IMR-90 (cell line): Measurements from ENCODE around the gene HSD3B2. TPM values are rescaled to one million over a fixed set of nuclear protein-coding genes. Genes with fewer than 3 reads are reported as not detected.

Source experiments
- ATAC-seq: fragments of 200-7000 bp; cut with Tn5 transposase; 2 replicates; pipeline ENCODE4 v1.9.1; 2020; ENCODE audit warnings: low read depth, mild to moderate bottlenecking, moderate library complexity
- BruUV-seq: library from RNA; stranded (reverse); fragments of 400-500 nt; replicated peaks from 2 replicates; lab custom pipeline; 2021; lab: Mats Ljungman, UMichigan
- CTCF ChIA-PET: fragments of 300-600 bp; formaldehyde crosslinking; extraction: SDS; loops from one replicate; lab custom pipeline; 2021; ENCODE audit warnings: antibody characterized with exemption; lab: Yijun Ruan, JAX
- POLR2A ChIA-PET: fragments of 300-600 bp; sonication (Branson Sonifier 250); formaldehyde crosslinking; loops from one replicate; lab custom pipeline; 2022; ENCODE audit warnings: antibody characterized with exemption; ENCODE audit not compliant: unreplicated experiment; lab: Charles Lee
- DNase-seq: peaks from one replicate; pipeline ENCODE4 v3.0.0; 2013
- H2AFZ ChIP-seq: replicated peaks from 2 replicates; pipeline ENCODE3; 2013; ENCODE audit warnings: low read length, mild to moderate bottlenecking; ENCODE audit not compliant: poor library complexity
- H2AK5ac ChIP-seq: 2 replicates; pipeline ENCODE4 v1.6.1; 2013; ENCODE audit warnings: low read depth, low read length, inconsistent platforms
- H2AK9ac ChIP-seq: replicated peaks from 2 replicates; pipeline ENCODE3; 2013; ENCODE audit warnings: mild to moderate bottlenecking, low read depth, low read length, moderate library complexity; ENCODE audit not compliant: poor library complexity
- H2BK120ac ChIP-seq: 2 replicates; pipeline ENCODE4 v1.6.1; 2013; ENCODE audit warnings: low read depth, low read length, inconsistent platforms
- H2BK15ac ChIP-seq: 3 replicates; pipeline ENCODE4 v1.6.1; 2013; ENCODE audit warnings: low read depth, low read length, inconsistent platforms
- H2BK20ac ChIP-seq: 2 replicates; pipeline ENCODE4 v1.6.1; 2013; ENCODE audit warnings: low read depth, mild to moderate bottlenecking, inconsistent platforms, low read length, moderate library complexity
- H2BK5ac ChIP-seq: 2 replicates; pipeline ENCODE4 v1.6.1; 2013; ENCODE audit warnings: mild to moderate bottlenecking, low read depth, low read length, inconsistent platforms; ENCODE audit not compliant: poor library complexity, severe bottlenecking
- H3K14ac ChIP-seq: replicated peaks from 2 replicates; pipeline ENCODE4 v1.6.1; 2013; ENCODE audit warnings: low read depth, low read length, inconsistent platforms
- H3K18ac ChIP-seq: 2 replicates; pipeline ENCODE4 v1.6.1; 2013; ENCODE audit warnings: low read depth, low read length, control low read depth
- H3K23ac ChIP-seq: 2 replicates; pipeline ENCODE4 v1.6.1; 2013; ENCODE audit warnings: low read depth, low read length, inconsistent platforms
- H3K27ac ChIP-seq: 2 replicates; pipeline ENCODE4 v1.5.1; 2013; ENCODE audit warnings: mild to moderate bottlenecking, control low read depth, low read length; ENCODE audit not compliant: insufficient read depth
- H3K27me3 ChIP-seq: 2 replicates; pipeline ENCODE4 v1.6.1; 2013; ENCODE audit warnings: low read length; ENCODE audit not compliant: control insufficient read depth, insufficient read depth
- H3K36me3 ChIP-seq: 2 replicates; pipeline ENCODE4 v1.6.1; 2013; ENCODE audit warnings: low read length, mixed read lengths; ENCODE audit not compliant: control insufficient read depth, insufficient read depth
- H3K4ac ChIP-seq: 2 replicates; pipeline ENCODE4 v1.6.1; 2013; ENCODE audit warnings: low read depth, low read length, inconsistent platforms
- H3K4me1 ChIP-seq: 2 replicates; pipeline ENCODE4 v1.6.1; 2013; ENCODE audit warnings: low read length, mixed read lengths; ENCODE audit not compliant: control insufficient read depth, insufficient read depth
- H3K4me2 ChIP-seq: 2 replicates; pipeline ENCODE4 v1.6.1; 2013; ENCODE audit warnings: low read depth, mild to moderate bottlenecking, control low read depth, low read length, moderate library complexity
- H3K4me3 ChIP-seq: 2 replicates; pipeline ENCODE4 v1.5.1; 2013; ENCODE audit warnings: low read depth, mild to moderate bottlenecking, control low read depth, low read length, moderate library complexity; ENCODE audit not compliant: insufficient read depth
- H3K56ac ChIP-seq: 2 replicates; pipeline ENCODE4 v1.6.1; 2013; ENCODE audit warnings: low read length, inconsistent platforms; ENCODE audit not compliant: insufficient read depth; ENCODE audit errors: extremely low read depth
- H3K79me1 ChIP-seq, 2 experiments: 2 replicates each; pipeline ENCODE4 v1.6.1; 2013; ENCODE audit warnings: low read length in 2 of 2, inconsistent platforms in 1 of 2, low read depth in 1 of 2
- H3K9ac ChIP-seq: 2 replicates; pipeline ENCODE4 v1.6.1; 2013; ENCODE audit warnings: low read depth, low read length, control low read depth
- H3K9me1 ChIP-seq: 2 replicates; pipeline ENCODE4 v1.6.1; 2013; ENCODE audit warnings: low read length, inconsistent platforms; ENCODE audit not compliant: insufficient read depth
- H3K9me3 ChIP-seq: 2 replicates; pipeline ENCODE4 v1.6.1; 2013; ENCODE audit warnings: low read length; ENCODE audit not compliant: control insufficient read depth, insufficient read depth
- H4K20me1 ChIP-seq: 2 replicates; pipeline ENCODE4 v1.6.1; 2013; ENCODE audit warnings: low read length, inconsistent platforms; ENCODE audit not compliant: insufficient read depth
- H4K5ac ChIP-seq: 2 replicates; pipeline ENCODE4 v1.6.1; 2013; ENCODE audit warnings: mild to moderate bottlenecking, low read depth, low read length, control low read depth
- H4K8ac ChIP-seq, 2 experiments: 2 replicates each; pipeline ENCODE4 v1.6.1; 2013; ENCODE audit warnings: low read depth in 2 of 2, low read length in 2 of 2, control low read depth in 1 of 2, inconsistent platforms in 1 of 2
- H4K91ac ChIP-seq: 2 replicates; pipeline ENCODE4 v1.6.1; 2013; ENCODE audit warnings: low read depth, low read length, inconsistent platforms; ENCODE audit not compliant: insufficient read depth
- CEBPB ChIP-seq: IDR thresholded peaks from 2 replicates; pipeline ENCODE4 v1.6.1; 2012; ENCODE audit warnings: low read depth, low read length, improper control_type of control experiment
- FOS ChIP-seq: fragments of 150-350 bp; IDR thresholded peaks from 2 replicates; pipeline ENCODE4 v1.6.1; 2016; ENCODE audit warnings: low read depth, low read length
- MAFK ChIP-seq: IDR thresholded peaks from 2 replicates; pipeline ENCODE4 v1.6.1; 2012; ENCODE audit warnings: low read depth, low read length, improper control_type of control experiment
- MAZ ChIP-seq: IDR thresholded peaks from 2 replicates; pipeline ENCODE4 v1.6.1; 2012; ENCODE audit warnings: low read depth, mild to moderate bottlenecking, low read length, improper control_type of control experiment, moderate library complexity, borderline replicate concordance
- MXI1 ChIP-seq: IDR thresholded peaks from 2 replicates; pipeline ENCODE4 v1.6.1; 2012; ENCODE audit warnings: low read depth, mild to moderate bottlenecking, low read length, moderate library complexity, borderline replicate concordance
- POLR2A ChIP-seq: IDR thresholded peaks from 2 replicates; pipeline ENCODE4 v1.6.1; 2012; ENCODE audit warnings: mild to moderate bottlenecking, low read depth, low read length
- WGBS, 2 experiments: methylation state at CpG; one replicate each; pipeline versions ENCODE4 v1.1.5 to v1.1.7; 2013; ENCODE audit warnings: missing lambda C conversion rate in 2 of 2; ENCODE audit not compliant: insufficient read length in 1 of 2; ENCODE audit errors: extremely low coverage in 2 of 2; 5-methylcytosine and 5-hydroxymethylcytosine counted together
- dilution Hi-C: fragments of 300-500 bp; cut with HindIII; formaldehyde crosslinking; loops from one replicate; pipeline ENCODE4 v1.14.3; 2018; ENCODE audit warnings: low sequenced_read_pairs; ENCODE audit not compliant: unreplicated experiment
- in situ Hi-C: fragments of 300-500 bp; cut with MboI; formaldehyde crosslinking; loops from 3 replicates; pipeline ENCODE4 v1.14.3; 2019; ENCODE audit warnings: low sequenced_read_pairs, inconsistent platforms, mixed read lengths
- intact Hi-C: fragments of 100-400 bp; cut with micrococcal nuclease; formaldehyde crosslinking; loops from 2 replicates; pipeline ENCODE4 v1.10.0; 2022
- polyA plus RNA-seq, 3 experiments: library from polyadenylated mRNA; depleted of rRNA; stranded (reverse); fragments of >200 nt; gene quantifications; 2 replicates each; pipeline ENCODE4 v1.2.3, GENCODE V29; 2012; ENCODE audit warnings: low replicate concordance in 1 of 3
- total RNA-seq: library from RNA; depleted of rRNA; stranded (reverse); fragments of >200 nt; gene quantifications from 2 replicates; pipeline ENCODE4 v1.2.3, GENCODE V29; 2012
- TF ChIP-seq, protein P1 (sequence below): conservative IDR thresholded peaks from 2 replicates; pipeline ENCODE4 v1.5.1; 2012; ENCODE audit warnings: mild to moderate bottlenecking, low read depth, low read length, improper control_type of control experiment

Gene HSD3B2
- total and polyA plus RNA-seq, 2 of the 4 experiments (the other 2 are of a cell fraction), result not detected

DNA sequence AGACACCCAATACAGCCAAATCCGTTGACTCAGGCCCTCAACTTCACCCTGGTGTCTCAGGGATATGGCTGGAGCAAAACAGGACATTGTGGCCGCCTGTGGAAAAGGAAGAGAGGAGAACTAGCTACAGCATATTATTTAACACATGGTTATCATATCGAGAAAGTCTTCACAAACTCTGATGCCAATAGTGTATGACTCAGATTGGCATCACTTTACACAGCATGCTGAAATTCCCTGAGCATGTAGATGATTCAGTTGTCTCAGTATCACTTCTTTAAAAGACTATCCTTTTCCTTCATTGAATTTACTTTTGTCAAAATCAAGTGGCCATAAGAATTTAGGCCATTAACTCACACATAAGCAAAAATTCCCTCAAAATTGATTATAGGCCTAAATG lies 20.1 kb downstream of the HSD3B2 start:
- no peak overlapping the region for H3K56ac ChIP-seq
- ATAC-seq (no peak), DNase-seq (no peak)
- intact Hi-C loops (no loop called here), in situ Hi-C loops (no loop called here), dilution Hi-C loops (no loop called here)
- H3K27me3 ChIP-seq, result peaks cover 2% of the 10 kb centered on the region
- no peak overlapping the region for H3K9ac ChIP-seq
- H2BK120ac ChIP-seq, result no peak overlapping the region
- CTCF ChIA-PET, result no interaction called here
- H3K9me3 ChIP-seq, result no peaks in the 10 kb centered on the region
- H4K20me1 ChIP-seq, result no peaks in the 10 kb centered on the region; the same call in 1 of the 2 replicates
- H3K27ac ChIP-seq, result no peak overlapping the region
- H3K23ac ChIP-seq, result no peak overlapping the region
- H3K4ac ChIP-seq, result no peak overlapping the region
- POLR2A ChIA-PET, result no interaction called here
- no peak overlapping the region for H2BK15ac ChIP-seq
- no TSS peak for BruUV-seq
- H3K4me2 ChIP-seq, result no peak overlapping the region
- no peak overlapping the region for H4K91ac ChIP-seq
- no peak overlapping the region for H2AK9ac ChIP-seq
- H4K8ac ChIP-seq, result no peak overlapping the region
- no peak overlapping the region for H3K18ac ChIP-seq
- H3K4me3 ChIP-seq, result no peak overlapping the region
- H3K9me1 ChIP-seq, result no peaks in the 10 kb centered on the region
- H3K36me3 ChIP-seq, result no peaks in the 10 kb centered on the region
- H2AFZ ChIP-seq, result no peak overlapping the region
- H3K4me1 ChIP-seq, result no peaks in the 10 kb centered on the region
- no peak overlapping the region for H2BK20ac ChIP-seq
- no CpG with 5 or more reads among the region's 3 CpGs for WGBS, 2 experiments
- no peak overlapping the region for H4K5ac ChIP-seq
- no peaks in the 10 kb centered on the region for H3K79me1 ChIP-seq
- H3K14ac ChIP-seq, result no peak overlapping the region
- TF ChIP-seq MXI1 (no peak), MAFK (no peak), POLR2A (no peak), MAZ (no peak), CEBPB (no peak), FOS (no peak)
- TF ChIP-seq, protein P1, sequence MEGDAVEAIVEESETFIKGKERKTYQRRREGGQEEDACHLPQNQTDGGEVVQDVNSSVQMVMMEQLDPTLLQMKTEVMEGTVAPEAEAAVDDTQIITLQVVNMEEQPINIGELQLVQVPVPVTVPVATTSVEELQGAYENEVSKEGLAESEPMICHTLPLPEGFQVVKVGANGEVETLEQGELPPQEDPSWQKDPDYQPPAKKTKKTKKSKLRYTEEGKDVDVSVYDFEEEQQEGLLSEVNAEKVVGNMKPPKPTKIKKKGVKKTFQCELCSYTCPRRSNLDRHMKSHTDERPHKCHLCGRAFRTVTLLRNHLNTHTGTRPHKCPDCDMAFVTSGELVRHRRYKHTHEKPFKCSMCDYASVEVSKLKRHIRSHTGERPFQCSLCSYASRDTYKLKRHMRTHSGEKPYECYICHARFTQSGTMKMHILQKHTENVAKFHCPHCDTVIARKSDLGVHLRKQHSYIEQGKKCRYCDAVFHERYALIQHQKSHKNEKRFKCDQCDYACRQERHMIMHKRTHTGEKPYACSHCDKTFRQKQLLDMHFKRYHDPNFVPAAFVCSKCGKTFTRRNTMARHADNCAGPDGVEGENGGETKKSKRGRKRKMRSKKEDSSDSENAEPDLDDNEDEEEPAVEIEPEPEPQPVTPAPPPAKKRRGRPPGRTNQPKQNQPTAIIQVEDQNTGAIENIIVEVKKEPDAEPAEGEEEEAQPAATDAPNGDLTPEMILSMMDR, result no peak
- no peak overlapping the region for H2BK5ac ChIP-seq
- no peak overlapping the region for H2AK5ac ChIP-seq
